ENCODE measurements around the gene EPHA8.

Gene EPHA8

DNA sequence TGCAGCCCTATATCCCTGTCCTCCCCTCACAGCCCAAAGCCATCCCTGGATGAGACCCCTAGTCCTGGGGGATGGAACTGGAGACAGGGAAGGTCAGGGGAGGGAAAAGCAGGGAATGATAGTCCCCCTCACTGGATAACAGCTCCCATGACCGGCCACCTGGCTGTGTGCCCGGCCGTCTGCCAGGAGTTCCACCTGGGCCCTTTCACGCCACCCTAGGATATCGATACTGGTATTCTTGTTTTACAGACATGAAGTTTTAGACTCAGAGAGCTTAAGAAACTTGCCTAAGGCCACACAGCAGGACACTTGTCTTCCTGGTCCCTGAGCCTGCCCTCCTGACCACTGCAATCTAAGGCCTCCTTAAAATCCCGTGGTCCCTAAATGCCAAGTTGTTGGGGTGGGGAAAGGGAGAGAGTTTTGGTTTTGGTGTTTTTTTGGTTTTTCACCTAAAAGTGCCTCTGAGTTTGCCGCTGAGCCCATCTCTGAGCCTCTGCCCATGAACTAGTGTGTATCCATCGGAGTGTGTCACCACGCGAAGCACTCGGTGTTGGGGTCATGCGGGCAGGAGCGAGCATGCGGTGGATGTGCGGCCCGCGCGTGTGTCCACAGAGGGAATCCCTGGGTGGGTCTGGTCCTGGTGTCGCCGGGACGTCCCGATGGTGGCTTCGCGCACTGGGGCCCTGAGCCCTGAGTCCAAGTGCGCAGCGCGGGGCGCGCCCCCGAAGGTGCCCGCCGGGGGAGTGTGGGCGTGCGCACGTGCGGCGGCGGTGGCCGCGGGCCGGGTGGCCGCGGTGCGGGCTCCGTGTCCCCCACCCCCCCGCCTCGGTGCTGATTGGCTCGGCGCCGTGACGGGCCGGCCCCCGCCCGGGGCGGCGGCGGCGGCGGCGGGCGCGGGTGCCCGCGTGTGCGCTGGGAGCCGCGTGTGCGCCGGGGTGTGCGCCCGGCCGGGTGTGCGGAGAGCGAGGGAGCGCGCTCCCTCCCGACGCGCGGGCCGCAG, at the start of gene EPHA8:
Gene EPHA8 (plus strand): TSS at position 906 of the 1,000 bp plus-strand sequence. CDS start 147 bp downstream, outside the sequence.
- in situ Hi-C loops (cut with HindIII; ENCODE audit: low sequenced_read_pairs) = no loop called here
- DNase-seq (ENCODE audit: low read depth, low spot score) = no peak
- no peak within 1 kb of the TSS for H3K4me3 ChIP-seq (ENCODE audit: low read depth, low read length)
- no peak for TF ChIP-seq CTCF (IDR thresholded peaks at IDR 0.05; ENCODE audit: low read depth, low read length)

DNA sequence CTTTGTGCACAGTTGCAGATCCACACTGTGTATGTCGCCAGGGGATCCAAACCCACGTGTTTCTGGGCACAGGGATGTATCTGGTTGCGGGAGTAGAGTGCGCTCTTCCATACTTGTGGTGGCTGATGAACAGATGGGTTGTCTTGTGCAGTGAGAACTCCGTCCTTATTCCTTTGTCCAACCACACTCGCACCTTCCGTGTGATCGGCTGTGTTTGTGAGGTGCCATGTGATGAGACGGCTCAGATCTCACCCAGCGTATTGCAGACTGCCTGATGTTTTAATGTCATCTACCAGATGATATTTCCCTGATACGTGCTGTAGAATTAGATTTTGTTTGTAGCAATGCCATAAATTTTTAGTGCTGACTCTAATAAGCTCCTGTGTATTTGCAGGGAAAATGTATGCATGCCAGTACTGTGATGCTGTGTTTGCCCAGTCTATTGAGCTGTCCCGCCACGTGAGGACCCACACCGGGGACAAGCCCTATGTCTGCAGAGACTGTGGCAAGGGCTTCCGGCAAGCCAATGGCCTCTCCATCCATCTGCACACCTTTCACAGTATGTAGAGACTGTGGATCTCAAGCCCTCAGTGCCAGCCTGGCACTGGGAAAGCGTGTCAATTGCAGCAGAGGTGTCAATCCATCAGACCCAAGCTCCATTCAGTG, 46.2 kb upstream of the EPHA8 start:
- no peak for TF ChIP-seq CTCF (IDR thresholded peaks at IDR 0.05; ENCODE audit: low read depth, low read length)
- in situ Hi-C loops (cut with HindIII; ENCODE audit: low sequenced_read_pairs) = no loop called here
- DNase-seq (ENCODE audit: low read depth, low spot score) = no peak
- no peak overlapping the region for H3K4me3 ChIP-seq (ENCODE audit: low read depth, low read length)

DNA sequence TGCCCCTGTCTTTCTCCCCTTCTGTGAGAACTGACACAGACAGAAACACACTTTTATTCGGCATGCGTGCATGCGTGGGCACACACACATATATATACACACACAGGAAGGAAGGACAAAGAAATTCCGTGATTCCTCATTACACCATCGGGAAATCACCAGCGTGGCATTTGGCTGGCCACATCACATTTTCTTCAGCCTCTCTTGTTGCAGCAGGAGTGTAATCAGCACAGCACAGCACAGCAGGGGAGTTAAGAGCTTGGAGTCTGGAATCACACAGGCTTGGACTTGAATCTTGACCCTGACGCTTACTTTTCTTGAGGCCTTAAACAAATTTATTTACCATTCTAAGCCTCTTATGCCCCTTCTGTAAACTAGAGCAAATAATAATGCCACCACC, 45.3 kb upstream of the EPHA8 start:
- TF ChIP-seq CTCF (IDR thresholded peaks at IDR 0.05; ENCODE audit: low read depth, low read length) = no peak
- in situ Hi-C loops (cut with HindIII; ENCODE audit: low sequenced_read_pairs) = no loop called here
- no peak overlapping the region for H3K4me3 ChIP-seq (ENCODE audit: low read depth, low read length)
- peak; percentile 31 for DNase-seq (ENCODE audit: low read depth, low spot score)

DNA sequence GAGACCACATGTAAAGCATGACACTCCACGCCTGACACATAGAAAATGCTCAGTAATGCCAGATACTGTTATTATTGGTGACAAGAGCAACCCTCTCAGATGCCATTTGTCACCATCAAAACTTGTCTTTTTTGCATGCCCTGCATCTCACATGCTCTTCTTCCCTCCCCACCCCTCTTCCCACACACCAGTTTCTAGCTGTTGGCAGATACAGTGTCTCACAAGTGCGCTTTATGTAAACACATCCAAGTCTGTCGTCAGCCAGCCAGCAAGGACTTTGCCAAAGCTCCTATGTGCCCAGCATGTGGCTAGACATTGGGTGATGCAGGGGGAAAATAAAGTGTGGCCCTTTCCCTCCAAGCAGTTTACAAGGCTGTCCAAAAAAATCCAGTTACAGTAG, 44.9 kb upstream of the EPHA8 start:
- DNase-seq (ENCODE audit: low read depth, low spot score) = no peak
- no peak for TF ChIP-seq CTCF (IDR thresholded peaks at IDR 0.05; ENCODE audit: low read depth, low read length)
- H3K4me3 ChIP-seq (ENCODE audit: low read depth, low read length) = no peak overlapping the region
- in situ Hi-C loops (cut with HindIII; ENCODE audit: low sequenced_read_pairs) = no loop called here

- in situ Hi-C loops (cut with HindIII; ENCODE audit: low sequenced_read_pairs) = no loop called here
- no peak for DNase-seq (ENCODE audit: low read depth, low spot score)
- no peak for TF ChIP-seq CTCF (IDR thresholded peaks at IDR 0.05; ENCODE audit: low read depth, low read length)
- H3K4me3 ChIP-seq (ENCODE audit: low read depth, low read length) = no peak overlapping the region
These were observed 42.4 kb upstream of the EPHA8 start for GRCh38 chr1:22520871-22521270.

DNA sequence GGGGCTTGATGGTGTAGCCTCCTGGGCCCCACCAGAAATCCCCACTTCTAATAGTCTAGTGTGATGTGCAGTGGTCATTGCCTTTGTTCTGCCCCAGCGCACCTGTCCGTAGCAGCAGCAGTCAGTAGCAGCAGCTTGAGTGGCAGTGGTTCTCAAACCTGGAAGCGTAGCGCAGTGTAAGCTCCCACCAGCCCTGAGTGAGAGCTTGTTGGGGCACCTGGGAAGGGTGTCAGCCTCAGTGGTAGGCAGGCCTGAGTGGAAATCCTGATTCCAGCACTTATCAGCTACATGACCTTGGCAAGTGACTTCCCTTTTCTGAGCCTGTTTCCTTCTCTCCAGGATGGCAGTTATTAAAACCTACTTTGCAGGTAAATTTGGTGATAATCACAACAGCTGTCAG, 41.6 kb upstream of the EPHA8 start:
- no peak overlapping the region for H3K4me3 ChIP-seq (ENCODE audit: low read depth, low read length)
- no peak for DNase-seq (ENCODE audit: low read depth, low spot score)
- in situ Hi-C loops (cut with HindIII; ENCODE audit: low sequenced_read_pairs) = no loop called here
- TF ChIP-seq CTCF (IDR thresholded peaks at IDR 0.05; ENCODE audit: low read depth, low read length) = no peak

Data from astrocyte of the spinal cord (primary cell).